ENCODE data around the gene CPB2. TPM values are rescaled to one million over a fixed set of nuclear protein-coding genes. Genes with fewer than 3 reads are reported as not detected.

CPB2 gene, protein sequence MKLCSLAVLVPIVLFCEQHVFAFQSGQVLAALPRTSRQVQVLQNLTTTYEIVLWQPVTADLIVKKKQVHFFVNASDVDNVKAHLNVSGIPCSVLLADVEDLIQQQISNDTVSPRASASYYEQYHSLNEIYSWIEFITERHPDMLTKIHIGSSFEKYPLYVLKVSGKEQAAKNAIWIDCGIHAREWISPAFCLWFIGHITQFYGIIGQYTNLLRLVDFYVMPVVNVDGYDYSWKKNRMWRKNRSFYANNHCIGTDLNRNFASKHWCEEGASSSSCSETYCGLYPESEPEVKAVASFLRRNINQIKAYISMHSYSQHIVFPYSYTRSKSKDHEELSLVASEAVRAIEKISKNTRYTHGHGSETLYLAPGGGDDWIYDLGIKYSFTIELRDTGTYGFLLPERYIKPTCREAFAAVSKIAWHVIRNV
- not detected for total RNA-seq

DNA sequence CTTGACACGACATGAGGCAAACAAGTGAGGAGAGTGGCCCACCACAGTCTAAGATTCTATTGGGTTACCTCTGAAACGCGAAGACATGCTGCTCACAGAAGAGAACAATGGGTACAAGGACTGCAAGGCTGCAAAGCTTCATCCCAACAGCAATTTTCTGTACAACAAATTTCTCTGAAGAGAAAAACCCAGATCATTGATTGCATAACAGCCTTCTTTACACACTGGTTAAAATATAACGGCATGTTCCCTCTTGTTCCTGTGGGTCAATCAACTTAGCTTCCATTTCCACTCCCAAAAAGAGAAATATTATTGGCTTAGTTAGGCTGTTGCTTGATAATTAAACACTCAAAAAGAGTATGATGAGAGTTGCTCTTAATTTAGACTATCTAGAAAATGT, at the start of gene CPB2:
CPB2 (minus strand) TSS at position 166 of the 400 bp plus-strand sequence; CDS start at position 142, 24 bp downstream.
- Histone ChIP-seq H3K4me1 (no peaks in the 10 kb centered on the region), H3K27ac (no peak within 1 kb of the TSS), H3K36me3 (no peaks in the 10 kb centered on the region), H3K27me3 (no peaks in the 10 kb centered on the region), H3K4me3 (no peak within 1 kb of the TSS), H3K9me3 (no peaks in the 10 kb centered on the region)
- 77 to 88% methylated on average over 2 to 4 of the region's 4 CpGs for WGBS, 2 donors (ENCODE audit: low coverage in 1 of 2)
- DNase-seq: no peak
- in situ Hi-C loops (cut with MboI; ENCODE audit: low pct_ligation_motif_present in 1 of 4, low pct_unique_long_range_greater_than_20kb in 1 of 4, low sequenced_read_pairs in 3 of 4) (no loop called here), intact Hi-C loops (cut with DNase I; ENCODE audit: low total_unique reads) (no loop called here)
- no peak for TF ChIP-seq POLR2A (IDR thresholded peaks at IDR 0.05)
- TF ChIP-seq EP300 (IDR thresholded peaks at IDR 0.05; ENCODE audit: low read depth): no peak
- TF ChIP-seq POLR2AphosphoS5 (IDR thresholded peaks at IDR 0.05): no peak

DNA sequence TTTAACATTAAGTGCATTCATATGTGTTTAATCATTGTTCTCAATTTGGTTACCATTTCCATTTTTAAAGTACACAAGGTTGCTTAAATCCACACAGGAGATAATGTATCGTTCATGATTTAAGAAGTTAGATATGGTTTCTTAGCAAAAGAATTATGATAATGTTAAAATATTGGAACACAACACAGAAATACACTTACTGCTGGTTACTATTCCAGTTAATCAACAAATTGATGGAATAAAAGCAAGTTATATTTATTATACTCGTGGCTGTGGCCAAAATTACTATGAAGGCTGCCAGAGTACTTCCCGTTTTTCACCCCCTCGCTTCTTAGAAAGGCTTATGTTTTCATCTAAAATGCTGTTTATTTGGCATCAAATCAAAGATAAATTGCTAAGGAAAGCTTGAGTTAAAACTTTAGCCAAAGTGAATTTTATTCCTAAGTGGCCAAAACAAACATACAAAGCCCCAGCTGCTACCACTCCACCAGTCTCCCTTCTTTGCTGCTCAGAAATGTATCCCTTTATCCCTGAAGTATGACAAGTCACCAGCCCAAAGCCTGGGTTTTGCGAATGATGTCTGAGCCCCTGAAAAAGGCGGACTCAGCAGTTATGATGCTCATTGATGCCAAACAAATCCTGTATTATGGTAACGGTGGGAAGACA, 49.4 kb upstream of the CPB2 start:
- Histone ChIP-seq H3K9me3 (no peaks in the 10 kb centered on the region), H3K4me3 (no peak overlapping the region), H3K27me3 (no peaks in the 10 kb centered on the region), H3K4me1 (no peaks in the 10 kb centered on the region), H3K36me3 (no peaks in the 10 kb centered on the region), H3K27ac (no peak overlapping the region)
- intact Hi-C loops (cut with DNase I; ENCODE audit: low total_unique reads) (no loop called here), in situ Hi-C loops (cut with MboI; ENCODE audit: low pct_ligation_motif_present in 1 of 4, low pct_unique_long_range_greater_than_20kb in 1 of 4, low sequenced_read_pairs in 3 of 4) (no loop called here)
- 32 to 62% methylated on average over 4 to 7 of the region's 7 CpGs for WGBS, 2 donors (ENCODE audit: low coverage in 1 of 2)
- TF ChIP-seq EP300 (IDR thresholded peaks at IDR 0.05; ENCODE audit: low read depth) (no peak), POLR2AphosphoS5 (IDR thresholded peaks at IDR 0.05) (no peak), POLR2A (IDR thresholded peaks at IDR 0.05) (no peak)
- TF ChIP-seq, protein P1, sequence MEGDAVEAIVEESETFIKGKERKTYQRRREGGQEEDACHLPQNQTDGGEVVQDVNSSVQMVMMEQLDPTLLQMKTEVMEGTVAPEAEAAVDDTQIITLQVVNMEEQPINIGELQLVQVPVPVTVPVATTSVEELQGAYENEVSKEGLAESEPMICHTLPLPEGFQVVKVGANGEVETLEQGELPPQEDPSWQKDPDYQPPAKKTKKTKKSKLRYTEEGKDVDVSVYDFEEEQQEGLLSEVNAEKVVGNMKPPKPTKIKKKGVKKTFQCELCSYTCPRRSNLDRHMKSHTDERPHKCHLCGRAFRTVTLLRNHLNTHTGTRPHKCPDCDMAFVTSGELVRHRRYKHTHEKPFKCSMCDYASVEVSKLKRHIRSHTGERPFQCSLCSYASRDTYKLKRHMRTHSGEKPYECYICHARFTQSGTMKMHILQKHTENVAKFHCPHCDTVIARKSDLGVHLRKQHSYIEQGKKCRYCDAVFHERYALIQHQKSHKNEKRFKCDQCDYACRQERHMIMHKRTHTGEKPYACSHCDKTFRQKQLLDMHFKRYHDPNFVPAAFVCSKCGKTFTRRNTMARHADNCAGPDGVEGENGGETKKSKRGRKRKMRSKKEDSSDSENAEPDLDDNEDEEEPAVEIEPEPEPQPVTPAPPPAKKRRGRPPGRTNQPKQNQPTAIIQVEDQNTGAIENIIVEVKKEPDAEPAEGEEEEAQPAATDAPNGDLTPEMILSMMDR (IDR thresholded peaks at IDR 0.05): no peak
- DNase-seq: no peak

DNA sequence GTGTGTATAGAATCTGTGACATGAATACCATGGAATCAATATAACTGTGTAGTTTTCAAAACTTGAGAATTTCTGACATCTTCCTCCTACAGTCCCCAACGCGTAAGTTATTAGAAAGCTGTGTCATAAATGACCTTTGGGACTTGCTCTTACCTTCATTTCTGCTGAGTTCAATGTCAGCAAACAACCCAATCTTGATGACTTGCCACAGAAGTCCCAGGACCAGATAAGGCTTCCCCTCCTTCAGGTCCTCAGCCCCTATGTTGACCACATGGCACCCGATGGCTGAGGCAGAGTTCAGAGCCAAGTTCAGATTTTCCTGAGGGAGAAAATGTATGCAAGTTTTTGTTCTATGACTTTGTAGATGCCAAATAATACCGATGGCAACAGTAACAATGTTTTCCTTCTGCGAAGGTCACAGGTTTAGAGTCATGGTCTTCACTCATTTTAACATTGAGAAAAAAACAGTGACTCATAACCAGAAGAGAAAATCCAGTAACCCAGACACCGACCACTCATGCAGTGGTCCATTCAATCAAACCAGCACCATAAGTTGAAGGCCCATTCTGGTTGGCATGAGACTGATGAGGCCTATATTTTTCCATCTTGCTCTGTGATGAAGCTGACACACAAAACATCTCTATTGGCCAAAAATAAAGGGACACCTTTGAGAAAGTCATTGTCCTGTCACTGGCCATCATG, 47.9 kb upstream of the CPB2 start:
- DNase-seq: no peak
- no peak overlapping the region for H3K4me3 ChIP-seq
- 78 to 85% methylated on average over 2 to 6 of the region's 6 CpGs for WGBS, 2 donors (ENCODE audit: low coverage in 1 of 2)
- H3K4me1 ChIP-seq: no peaks in the 10 kb centered on the region
- in situ Hi-C loops (cut with MboI; ENCODE audit: low pct_ligation_motif_present in 1 of 4, low pct_unique_long_range_greater_than_20kb in 1 of 4, low sequenced_read_pairs in 3 of 4) (no loop called here), intact Hi-C loops (cut with DNase I; ENCODE audit: low total_unique reads) (no loop called here)
- no peak overlapping the region for H3K27ac ChIP-seq
- H3K9me3 ChIP-seq: no peaks in the 10 kb centered on the region
- no peaks in the 10 kb centered on the region for H3K36me3 ChIP-seq
- TF ChIP-seq EP300 (IDR thresholded peaks at IDR 0.05; ENCODE audit: low read depth) (no peak), POLR2AphosphoS5 (IDR thresholded peaks at IDR 0.05) (no peak)
- TF ChIP-seq, protein P1 (IDR thresholded peaks at IDR 0.05): no peak
- no peaks in the 10 kb centered on the region for H3K27me3 ChIP-seq

DNA sequence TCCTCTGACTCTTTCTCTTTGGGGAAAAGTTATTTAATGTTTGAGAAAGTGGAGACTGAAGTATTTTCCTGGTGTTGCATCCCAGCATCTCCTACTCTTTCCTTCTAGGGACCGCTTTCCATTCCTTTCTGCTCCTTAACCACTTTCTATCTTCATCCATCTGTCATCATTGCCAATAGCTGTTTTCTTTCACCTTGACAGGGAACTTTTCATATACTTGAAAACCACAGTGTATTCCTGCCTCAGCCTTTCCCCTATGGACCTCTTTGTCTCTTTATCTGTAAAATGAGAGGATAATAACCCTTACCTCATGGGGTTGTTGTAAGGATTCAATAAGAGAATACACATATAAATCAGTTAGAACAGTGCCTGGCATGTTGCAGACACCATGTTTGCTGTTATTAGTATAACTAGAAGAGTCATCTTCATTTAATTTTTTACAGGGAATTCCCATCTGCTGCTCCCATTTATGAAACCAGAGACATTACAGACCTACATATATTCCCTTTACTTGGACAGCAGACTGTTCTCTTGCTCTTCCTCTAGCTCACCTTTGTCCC, 45.4 kb upstream of the CPB2 start:
- Histone ChIP-seq H3K27me3 (no peaks in the 10 kb centered on the region), H3K9me3 (no peaks in the 10 kb centered on the region), H3K4me1 (no peaks in the 10 kb centered on the region), H3K4me3 (no peak overlapping the region), H3K36me3 (no peaks in the 10 kb centered on the region), H3K27ac (no peak overlapping the region)
- TF ChIP-seq POLR2A (IDR thresholded peaks at IDR 0.05) (no peak), EP300 (IDR thresholded peaks at IDR 0.05; ENCODE audit: low read depth) (no peak), POLR2AphosphoS5 (IDR thresholded peaks at IDR 0.05) (no peak)
- TF ChIP-seq, protein P1 (IDR thresholded peaks at IDR 0.05): no peak
- in situ Hi-C loops (cut with MboI; ENCODE audit: low pct_ligation_motif_present in 1 of 4, low pct_unique_long_range_greater_than_20kb in 1 of 4, low sequenced_read_pairs in 3 of 4) (no loop called here), intact Hi-C loops (cut with DNase I; ENCODE audit: low total_unique reads) (no loop called here)
- WGBS, 2 donors (ENCODE audit: low coverage in 1 of 2): 92 to 100% methylated on average over 1 of the region's 1 CpG
- no peak for DNase-seq

All from transverse colon (tissue), 4 donors.